Nephron progenitor cell (in vitro differentiated cells): ENCODE data around the gene PLB1.

ENCODE experiments used
- DNase-seq: peaks from one replicate; pipeline ENCODE4 v3.0.0; 2021
- H3K27ac Mint-ChIP-seq: 2 replicates; pipeline ENCODE4 v1.8.0; 2021; ENCODE audit warnings: mild to moderate bottlenecking, moderate library complexity, mixed read lengths
- H3K27me3 Mint-ChIP-seq: 2 replicates; pipeline ENCODE4 v1.8.0; 2021; ENCODE audit warnings: mild to moderate bottlenecking, low read depth, mixed read lengths; ENCODE audit not compliant: poor library complexity
- H3K36me3 Mint-ChIP-seq: 2 replicates; pipeline ENCODE4 v1.8.0; 2021; ENCODE audit warnings: low read depth, mixed read lengths
- H3K4me1 Mint-ChIP-seq: 2 replicates; pipeline ENCODE4 v1.8.0; 2021; ENCODE audit warnings: mixed read lengths
- H3K4me3 Mint-ChIP-seq: 2 replicates; pipeline ENCODE4 v1.8.0; 2021; ENCODE audit warnings: mild to moderate bottlenecking, moderate library complexity, mixed read lengths
- H3K9me3 Mint-ChIP-seq: 2 replicates; pipeline ENCODE4 v1.8.0; 2021; ENCODE audit warnings: mild to moderate bottlenecking, moderate library complexity, mixed read lengths
- CTCF ChIP-seq: fragments of 200-600 bp; sonication (generic); IDR thresholded peaks from 2 replicates; pipeline ENCODE4 v1.5.0; 2021; ENCODE audit warnings: antibody characterized with exemption

PLB1 gene

DNA sequence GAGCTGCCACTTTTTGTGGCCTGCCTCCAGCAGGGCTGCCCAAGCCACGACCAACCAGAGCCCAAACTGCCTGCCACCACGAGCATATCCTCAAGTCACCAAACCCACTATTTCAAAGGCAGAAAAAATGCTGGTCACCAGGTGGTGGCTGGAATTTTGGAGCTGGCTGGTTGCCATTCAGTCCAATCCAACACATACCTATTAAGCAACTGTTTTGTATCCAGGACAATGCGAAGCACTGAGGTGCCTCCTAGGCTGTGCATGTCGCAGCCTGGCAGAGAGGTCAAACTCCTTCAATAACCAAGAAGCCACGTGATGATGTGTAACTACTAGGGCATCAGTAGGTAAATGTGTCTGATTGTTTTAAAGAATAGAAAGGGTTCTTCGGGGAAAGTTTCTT lies 147.5 kb downstream of the PLB1 start:
- Mint-ChIP-seq H3K9me3 (no peaks in the 10 kb centered on the region), H3K27ac (no peak overlapping the region), H3K27me3 (peaks cover 16% of the 10 kb centered on the region), H3K4me1 (peaks cover 52% of the 10 kb centered on the region), H3K4me3 (no peak overlapping the region), H3K36me3 (no peaks in the 10 kb centered on the region)
- no peak for DNase-seq
- no peak for TF ChIP-seq CTCF

DNA sequence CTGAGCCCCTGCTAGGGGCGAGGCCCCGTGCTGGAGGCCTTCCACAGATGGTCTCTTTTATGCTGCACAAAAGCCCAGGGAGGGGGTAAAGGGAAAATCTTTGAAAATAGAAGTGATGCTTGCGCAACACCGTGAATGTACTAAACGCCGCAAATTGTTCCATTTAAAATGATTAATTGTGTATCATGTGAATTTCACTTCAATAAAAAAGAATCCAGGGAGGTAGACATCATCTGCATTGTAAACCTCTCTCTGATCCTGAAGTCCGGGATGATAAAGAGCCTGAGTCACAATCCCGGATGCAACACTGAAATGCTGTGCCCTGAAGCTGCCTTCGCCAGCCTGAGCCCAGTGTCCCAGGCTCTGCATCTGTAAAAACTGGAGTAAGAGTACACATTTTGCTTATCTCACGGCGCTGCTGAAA lies 148.1 kb downstream of the PLB1 start:
- no peaks in the 10 kb centered on the region for H3K36me3 Mint-ChIP-seq
- no peak overlapping the region for H3K27ac Mint-ChIP-seq
- peaks cover 47% of the 10 kb centered on the region for H3K4me1 Mint-ChIP-seq
- peaks cover 16% of the 10 kb centered on the region for H3K27me3 Mint-ChIP-seq
- H3K9me3 Mint-ChIP-seq = no peaks in the 10 kb centered on the region
- DNase-seq = no peak
- no peak overlapping the region for H3K4me3 Mint-ChIP-seq
- TF ChIP-seq CTCF = no peak

- no peaks in the 10 kb centered on the region for H3K9me3 Mint-ChIP-seq
- H3K27ac Mint-ChIP-seq = no peak overlapping the region
- H3K4me3 Mint-ChIP-seq = no peak overlapping the region
- DNase-seq = no peak
- H3K4me1 Mint-ChIP-seq = peaks cover 44% of the 10 kb centered on the region
- H3K36me3 Mint-ChIP-seq = no peaks in the 10 kb centered on the region
- no peak for TF ChIP-seq CTCF
- peaks cover 12% of the 10 kb centered on the region for H3K27me3 Mint-ChIP-seq
Observed at GRCh38 chr2:28644760-28645159, 148.9 kb downstream of the PLB1 start.

GRCh38 chr2:28645553-28645952 lies 149.7 kb downstream of the PLB1 start:
- no peak for TF ChIP-seq CTCF
- peaks cover 11% of the 10 kb centered on the region for H3K27me3 Mint-ChIP-seq
- no peak overlapping the region for H3K4me3 Mint-ChIP-seq
- no peak overlapping the region for H3K27ac Mint-ChIP-seq
- H3K9me3 Mint-ChIP-seq = no peaks in the 10 kb centered on the region
- H3K4me1 Mint-ChIP-seq = peaks cover 46% of the 10 kb centered on the region
- H3K36me3 Mint-ChIP-seq = no peaks in the 10 kb centered on the region
- DNase-seq = no peak

GRCh38 chr2:28647682-28648081 lies 151.8 kb downstream of the PLB1 start:
- H3K4me3 Mint-ChIP-seq = no peak overlapping the region
- DNase-seq = no peak
- H3K9me3 Mint-ChIP-seq = no peaks in the 10 kb centered on the region
- no peak for TF ChIP-seq CTCF
- peaks cover 8% of the 10 kb centered on the region for H3K27me3 Mint-ChIP-seq
- H3K4me1 Mint-ChIP-seq = peaks cover 46% of the 10 kb centered on the region
- H3K36me3 Mint-ChIP-seq = no peaks in the 10 kb centered on the region
- H3K27ac Mint-ChIP-seq = no peak overlapping the region

DNA sequence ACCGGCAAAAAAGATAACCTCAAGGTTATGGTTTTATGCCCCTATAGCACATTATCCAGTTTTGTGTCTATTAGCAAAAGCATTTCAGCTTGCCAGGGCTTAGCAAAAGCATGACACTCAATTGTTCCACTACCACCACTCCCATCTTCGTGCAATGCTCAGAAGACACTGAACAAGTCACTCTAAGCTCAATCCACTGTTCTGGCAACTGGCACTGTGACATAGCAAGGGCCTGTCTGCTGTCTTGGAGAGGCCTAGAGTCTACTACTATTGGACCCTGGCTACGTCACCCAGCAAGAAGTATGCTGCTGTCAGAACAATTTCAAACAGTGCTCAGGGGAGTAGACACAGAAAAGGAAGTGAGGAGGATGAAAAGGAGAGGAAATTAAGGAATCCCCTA lies 152.3 kb downstream of the PLB1 start:
- DNase-seq = no peak
- H3K27ac Mint-ChIP-seq = no peak overlapping the region
- H3K36me3 Mint-ChIP-seq = no peaks in the 10 kb centered on the region
- TF ChIP-seq CTCF = no peak
- H3K4me1 Mint-ChIP-seq = peaks cover 45% of the 10 kb centered on the region
- no peaks in the 10 kb centered on the region for H3K9me3 Mint-ChIP-seq
- peaks cover 8% of the 10 kb centered on the region for H3K27me3 Mint-ChIP-seq
- no peak overlapping the region for H3K4me3 Mint-ChIP-seq
